Endothelial cell of umbilical vein (primary cell): ENCODE results near the gene FSIP1.

Experiments used
- CTCF ChIP-seq, 2 donors: IDR thresholded peaks; 1 replicate in 1 of 2; 2 replicates in 1 of 2; pipeline ENCODE4 v1.5.1; 2011; ENCODE audit warnings: low read length in 2 of 2, mild to moderate bottlenecking in 2 of 2, moderate library complexity in 2 of 2, control low read depth in 1 of 2, inconsistent platforms in 1 of 2, low read depth in 1 of 2; ENCODE audit not compliant: insufficient read depth in 1 of 2; ENCODE audit errors: extremely low read depth in 1 of 2
- EZH2 ChIP-seq: IDR thresholded peaks from 2 replicates; pipeline ENCODE4 v1.6.1; 2012; ENCODE audit warnings: borderline replicate concordance, low read depth, mild to moderate bottlenecking, moderate library complexity, low read length, inconsistent platforms; ENCODE audit not compliant: severe bottlenecking
- MAX ChIP-seq: IDR thresholded peaks from 2 replicates; pipeline ENCODE4 v1.6.1; 2011; ENCODE audit not compliant: insufficient read depth, insufficient read length
- MYC ChIP-seq: IDR thresholded peaks from one replicate; pipeline ENCODE4 v1.6.1; 2011; ENCODE audit warnings: mild to moderate bottlenecking, low read depth, low read length
- POLR2A ChIP-seq: IDR thresholded peaks from 2 replicates; pipeline ENCODE4 v1.6.1; 2012; ENCODE audit warnings: low read depth, mild to moderate bottlenecking, control low read depth, low read length
- POLR2AphosphoS5 ChIP-seq: IDR thresholded peaks from 2 replicates; pipeline ENCODE4 v1.6.1; 2012; ENCODE audit warnings: low read depth, mild to moderate bottlenecking, control low read depth, low read length, moderate library complexity; ENCODE audit not compliant: insufficient read depth

- TF ChIP-seq CTCF (IDR thresholded peaks at IDR 0.05; ENCODE audit: extremely low read depth in 1 of 2, insufficient read depth in 1 of 2, low read depth in 1 of 2, low read length in 2 of 2) = no peak
- TF ChIP-seq POLR2AphosphoS5 = no peak
- TF ChIP-seq EZH2 = no peak
- TF ChIP-seq POLR2A = no peak
- TF ChIP-seq MYC = no peak
- TF ChIP-seq MAX = no peak
Measured at GRCh38 chr15:39743611-39744010, 39.0 kb downstream of the FSIP1 start.
